C1 segment of cervical spinal cord (tissue), 14 donors: ENCODE results near the gene PRRT1B.
"Not testable (repeated sequence)": the region's sequence is repeated elsewhere in the genome, so short reads cannot be mapped to it uniquely, and the experiment has no call there.

ENCODE experiments used
- DNase-seq, 14 donors: peaks; one replicate each; lab custom pipeline; 2025; lab: John Stamatoyannopoulos, UW

Gene PRRT1B

GRCh38 chr9:131545003-131545785, at the start of gene PRRT1B:
Gene PRRT1B (plus strand): TSS chr9:131545523. CDS start chr9:131545616, 93 bp downstream.
- no peak for DNase-seq

GRCh38 chr9:131495785-131496184, 49.5 kb upstream of the PRRT1B start:
- DNase-seq, result peak in 1 of 14 donors; percentile 60

GRCh38 chr9:131496844-131497405, 48.4 kb upstream of the PRRT1B start:
- DNase-seq, result peak in 1 of 14 donors; percentile 47

- peak in 1 of 14 donors; percentile 12 for DNase-seq
These were observed 46.0 kb upstream of the PRRT1B start for GRCh38 chr9:131499254-131499767.

GRCh38 chr9:131500377-131500776, 44.9 kb upstream of the PRRT1B start:
- no peak for DNase-seq

- no peak for DNase-seq
These were observed 44.3 kb upstream of the PRRT1B start for GRCh38 chr9:131500939-131501541.

- peak; percentile 27 to 91 (median 80) for DNase-seq
These were observed 42.3 kb upstream of the PRRT1B start, which contains the start of gene POMT1 for GRCh38 chr9:131502781-131503625. Gene POMT1 (plus strand): TSS chr9:131502918. CDS start chr9:131504219, 1,301 bp downstream.

GRCh38 chr9:131503626-131504465, 41.5 kb upstream of the PRRT1B start:
- peak in 2 of 14 donors; percentile 28 to 31 for DNase-seq

- no peak for DNase-seq
These were observed 40.3 kb upstream of the PRRT1B start for GRCh38 chr9:131505012-131505411.

- DNase-seq, result no peak
These were observed 33.9 kb upstream of the PRRT1B start for GRCh38 chr9:131511416-131511815.

- DNase-seq, result no peak
These were observed 33.4 kb upstream of the PRRT1B start for GRCh38 chr9:131511880-131512279.

- no peak for DNase-seq
These were observed 32.1 kb upstream of the PRRT1B start for GRCh38 chr9:131513177-131513576.

- not testable (repeated sequence) for DNase-seq
These were observed 29.7 kb upstream of the PRRT1B start for GRCh38 chr9:131515559-131516031.

GRCh38 chr9:131516100-131516499, 29.2 kb upstream of the PRRT1B start:
- no peak for DNase-seq

- DNase-seq, result no peak
These were observed 28.4 kb upstream of the PRRT1B start for GRCh38 chr9:131516930-131517329.

- DNase-seq, result peak in 6 of 14 donors; percentile 28 to 59 (median 38)
These were observed 27.5 kb upstream of the PRRT1B start for GRCh38 chr9:131517761-131518190.

- no peak for DNase-seq
These were observed 26.8 kb upstream of the PRRT1B start for GRCh38 chr9:131518553-131518952.

GRCh38 chr9:131520503-131520902, 24.8 kb upstream of the PRRT1B start:
- DNase-seq, result no peak

GRCh38 chr9:131521203-131521602, 24.1 kb upstream of the PRRT1B start:
- DNase-seq, result no peak

GRCh38 chr9:131521822-131522221, 23.5 kb upstream of the PRRT1B start:
- no peak for DNase-seq
